Stimulated activated naive CD4-positive, alpha-beta T cell treated with Interleukin-2 at 50 U/mL for 16 hours (primary cell): ENCODE data around the gene SLCO2A1.
"Not testable (repeated sequence)": the region's sequence is repeated elsewhere in the genome, so short reads cannot be mapped to it uniquely, and the experiment has no call there.

Experiments used
- DNase-seq: peaks from one replicate; lab custom pipeline; 2025; lab: John Stamatoyannopoulos, UW

Gene SLCO2A1

GRCh38 chr3:134029734-134030378, at the start of gene SLCO2A1:
TSS of gene SLCO2A1 (minus strand) at chr3:134029925. CDS start at chr3:134029802, 123 bp downstream.
- no peak for DNase-seq

- DNase-seq = no peak
These were observed 49.4 kb upstream of the SLCO2A1 start for GRCh38 chr3:134079111-134079547.

- no peak for DNase-seq
These were observed 48.6 kb upstream of the SLCO2A1 start for GRCh38 chr3:134078169-134078831.

- DNase-seq = no peak
These were observed 48.0 kb upstream of the SLCO2A1 start for GRCh38 chr3:134077649-134078161.

GRCh38 chr3:134076851-134077250, 47.1 kb upstream of the SLCO2A1 start:
- no peak for DNase-seq

GRCh38 chr3:134075846-134076245, 46.1 kb upstream of the SLCO2A1 start:
- no peak for DNase-seq

- DNase-seq = no peak
These were observed 45.8 kb upstream of the SLCO2A1 start for GRCh38 chr3:134075568-134075825.

- no peak for DNase-seq
These were observed 45.3 kb upstream of the SLCO2A1 start for GRCh38 chr3:134074790-134075567.

- DNase-seq = no peak
These were observed 44.5 kb upstream of the SLCO2A1 start for GRCh38 chr3:134074001-134074789.

- no peak for DNase-seq
These were observed 43.8 kb upstream of the SLCO2A1 start for GRCh38 chr3:134073583-134073945.

GRCh38 chr3:134072881-134073582, 43.3 kb upstream of the SLCO2A1 start:
- DNase-seq = no peak

GRCh38 chr3:134070281-134070680, 40.6 kb upstream of the SLCO2A1 start:
- not testable (repeated sequence) for DNase-seq

- no peak for DNase-seq
These were observed 38.7 kb upstream of the SLCO2A1 start for GRCh38 chr3:134068429-134068828.

- DNase-seq = no peak
These were observed 37.9 kb upstream of the SLCO2A1 start for GRCh38 chr3:134067531-134068161.

- no peak for DNase-seq
These were observed 37.2 kb upstream of the SLCO2A1 start for GRCh38 chr3:134066651-134067530.

GRCh38 chr3:134066158-134066541, 36.4 kb upstream of the SLCO2A1 start:
- no peak for DNase-seq

- no peak for DNase-seq
These were observed 35.8 kb upstream of the SLCO2A1 start for GRCh38 chr3:134065252-134066157.

GRCh38 chr3:134064081-134064480, 34.4 kb upstream of the SLCO2A1 start:
- no peak for DNase-seq

GRCh38 chr3:134061401-134061800, 31.7 kb upstream of the SLCO2A1 start:
- DNase-seq = no peak
